IMR-90 (cell line): ENCODE data around the gene PCCA. TPM values are rescaled to one million over a fixed set of nuclear protein-coding genes. Genes with fewer than 3 reads are reported as not detected.

ENCODE experiments used
- ATAC-seq: fragments of 200-7000 bp; cut with Tn5 transposase; 2 replicates; pipeline ENCODE4 v1.9.1; 2020; ENCODE audit warnings: low read depth, mild to moderate bottlenecking, moderate library complexity
- BruUV-seq: library from RNA; stranded (reverse); fragments of 400-500 nt; replicated peaks from 2 replicates; lab custom pipeline; 2021; lab: Mats Ljungman, UMichigan
- CTCF ChIA-PET: fragments of 300-600 bp; formaldehyde crosslinking; extraction: SDS; loops from one replicate; lab custom pipeline; 2021; ENCODE audit warnings: antibody characterized with exemption; lab: Yijun Ruan, JAX
- POLR2A ChIA-PET: fragments of 300-600 bp; sonication (Branson Sonifier 250); formaldehyde crosslinking; loops from one replicate; lab custom pipeline; 2022; ENCODE audit warnings: antibody characterized with exemption; ENCODE audit not compliant: unreplicated experiment; lab: Charles Lee
- DNase-seq: peaks from one replicate; pipeline ENCODE4 v3.0.0; 2013
- H2AFZ ChIP-seq: replicated peaks from 2 replicates; pipeline ENCODE3; 2013; ENCODE audit warnings: low read length, mild to moderate bottlenecking; ENCODE audit not compliant: poor library complexity
- H2AK5ac ChIP-seq: 2 replicates; pipeline ENCODE4 v1.6.1; 2013; ENCODE audit warnings: low read depth, low read length, inconsistent platforms
- H2AK9ac ChIP-seq: replicated peaks from 2 replicates; pipeline ENCODE3; 2013; ENCODE audit warnings: mild to moderate bottlenecking, low read depth, low read length, moderate library complexity; ENCODE audit not compliant: poor library complexity
- H2BK120ac ChIP-seq: 2 replicates; pipeline ENCODE4 v1.6.1; 2013; ENCODE audit warnings: low read depth, low read length, inconsistent platforms
- H2BK15ac ChIP-seq: 3 replicates; pipeline ENCODE4 v1.6.1; 2013; ENCODE audit warnings: low read depth, low read length, inconsistent platforms
- H2BK20ac ChIP-seq: 2 replicates; pipeline ENCODE4 v1.6.1; 2013; ENCODE audit warnings: low read depth, mild to moderate bottlenecking, inconsistent platforms, low read length, moderate library complexity
- H2BK5ac ChIP-seq: 2 replicates; pipeline ENCODE4 v1.6.1; 2013; ENCODE audit warnings: mild to moderate bottlenecking, low read depth, low read length, inconsistent platforms; ENCODE audit not compliant: poor library complexity, severe bottlenecking
- H3K14ac ChIP-seq: replicated peaks from 2 replicates; pipeline ENCODE4 v1.6.1; 2013; ENCODE audit warnings: low read depth, low read length, inconsistent platforms
- H3K18ac ChIP-seq: 2 replicates; pipeline ENCODE4 v1.6.1; 2013; ENCODE audit warnings: low read depth, low read length, control low read depth
- H3K23ac ChIP-seq: 2 replicates; pipeline ENCODE4 v1.6.1; 2013; ENCODE audit warnings: low read depth, low read length, inconsistent platforms
- H3K27ac ChIP-seq: 2 replicates; pipeline ENCODE4 v1.5.1; 2013; ENCODE audit warnings: mild to moderate bottlenecking, control low read depth, low read length; ENCODE audit not compliant: insufficient read depth
- H3K27me3 ChIP-seq: 2 replicates; pipeline ENCODE4 v1.6.1; 2013; ENCODE audit warnings: low read length; ENCODE audit not compliant: control insufficient read depth, insufficient read depth
- H3K36me3 ChIP-seq: 2 replicates; pipeline ENCODE4 v1.6.1; 2013; ENCODE audit warnings: low read length, mixed read lengths; ENCODE audit not compliant: control insufficient read depth, insufficient read depth
- H3K4ac ChIP-seq: 2 replicates; pipeline ENCODE4 v1.6.1; 2013; ENCODE audit warnings: low read depth, low read length, inconsistent platforms
- H3K4me1 ChIP-seq: 2 replicates; pipeline ENCODE4 v1.6.1; 2013; ENCODE audit warnings: low read length, mixed read lengths; ENCODE audit not compliant: control insufficient read depth, insufficient read depth
- H3K4me2 ChIP-seq: 2 replicates; pipeline ENCODE4 v1.6.1; 2013; ENCODE audit warnings: low read depth, mild to moderate bottlenecking, control low read depth, low read length, moderate library complexity
- H3K4me3 ChIP-seq: 2 replicates; pipeline ENCODE4 v1.5.1; 2013; ENCODE audit warnings: low read depth, mild to moderate bottlenecking, control low read depth, low read length, moderate library complexity; ENCODE audit not compliant: insufficient read depth
- H3K56ac ChIP-seq: 2 replicates; pipeline ENCODE4 v1.6.1; 2013; ENCODE audit warnings: low read length, inconsistent platforms; ENCODE audit not compliant: insufficient read depth; ENCODE audit errors: extremely low read depth
- H3K79me1 ChIP-seq, 2 experiments: 2 replicates each; pipeline ENCODE4 v1.6.1; 2013; ENCODE audit warnings: low read length in 2 of 2, inconsistent platforms in 1 of 2, low read depth in 1 of 2
- H3K9ac ChIP-seq: 2 replicates; pipeline ENCODE4 v1.6.1; 2013; ENCODE audit warnings: low read depth, low read length, control low read depth
- H3K9me1 ChIP-seq: 2 replicates; pipeline ENCODE4 v1.6.1; 2013; ENCODE audit warnings: low read length, inconsistent platforms; ENCODE audit not compliant: insufficient read depth
- H3K9me3 ChIP-seq: 2 replicates; pipeline ENCODE4 v1.6.1; 2013; ENCODE audit warnings: low read length; ENCODE audit not compliant: control insufficient read depth, insufficient read depth
- H4K20me1 ChIP-seq: 2 replicates; pipeline ENCODE4 v1.6.1; 2013; ENCODE audit warnings: low read length, inconsistent platforms; ENCODE audit not compliant: insufficient read depth
- H4K5ac ChIP-seq: 2 replicates; pipeline ENCODE4 v1.6.1; 2013; ENCODE audit warnings: mild to moderate bottlenecking, low read depth, low read length, control low read depth
- H4K8ac ChIP-seq, 2 experiments: 2 replicates each; pipeline ENCODE4 v1.6.1; 2013; ENCODE audit warnings: low read depth in 2 of 2, low read length in 2 of 2, control low read depth in 1 of 2, inconsistent platforms in 1 of 2
- H4K91ac ChIP-seq: 2 replicates; pipeline ENCODE4 v1.6.1; 2013; ENCODE audit warnings: low read depth, low read length, inconsistent platforms; ENCODE audit not compliant: insufficient read depth
- MAZ ChIP-seq: IDR thresholded peaks from 2 replicates; pipeline ENCODE4 v1.6.1; 2012; ENCODE audit warnings: low read depth, mild to moderate bottlenecking, low read length, improper control_type of control experiment, moderate library complexity, borderline replicate concordance
- WGBS, 2 experiments: methylation state at CpG; one replicate each; pipeline versions ENCODE4 v1.1.5 to v1.1.7; 2013; ENCODE audit warnings: missing lambda C conversion rate in 2 of 2; ENCODE audit not compliant: insufficient read length in 1 of 2; ENCODE audit errors: extremely low coverage in 2 of 2; 5-methylcytosine and 5-hydroxymethylcytosine counted together
- dilution Hi-C: fragments of 300-500 bp; cut with HindIII; formaldehyde crosslinking; loops from one replicate; pipeline ENCODE4 v1.14.3; 2018; ENCODE audit warnings: low sequenced_read_pairs; ENCODE audit not compliant: unreplicated experiment
- in situ Hi-C: fragments of 300-500 bp; cut with MboI; formaldehyde crosslinking; loops from 3 replicates; pipeline ENCODE4 v1.14.3; 2019; ENCODE audit warnings: low sequenced_read_pairs, inconsistent platforms, mixed read lengths
- intact Hi-C: fragments of 100-400 bp; cut with micrococcal nuclease; formaldehyde crosslinking; loops from 2 replicates; pipeline ENCODE4 v1.10.0; 2022
- polyA plus RNA-seq, 3 experiments: library from polyadenylated mRNA; depleted of rRNA; stranded (reverse); fragments of >200 nt; gene quantifications; 2 replicates each; pipeline ENCODE4 v1.2.3, GENCODE V29; 2012; ENCODE audit warnings: low replicate concordance in 1 of 3
- total RNA-seq: library from RNA; depleted of rRNA; stranded (reverse); fragments of >200 nt; gene quantifications from 2 replicates; pipeline ENCODE4 v1.2.3, GENCODE V29; 2012

PCCA gene
- total and polyA plus RNA-seq, 2 of the 4 experiments (the other 2 are of a cell fraction), result 7.6 to 24.0 TPM

DNA sequence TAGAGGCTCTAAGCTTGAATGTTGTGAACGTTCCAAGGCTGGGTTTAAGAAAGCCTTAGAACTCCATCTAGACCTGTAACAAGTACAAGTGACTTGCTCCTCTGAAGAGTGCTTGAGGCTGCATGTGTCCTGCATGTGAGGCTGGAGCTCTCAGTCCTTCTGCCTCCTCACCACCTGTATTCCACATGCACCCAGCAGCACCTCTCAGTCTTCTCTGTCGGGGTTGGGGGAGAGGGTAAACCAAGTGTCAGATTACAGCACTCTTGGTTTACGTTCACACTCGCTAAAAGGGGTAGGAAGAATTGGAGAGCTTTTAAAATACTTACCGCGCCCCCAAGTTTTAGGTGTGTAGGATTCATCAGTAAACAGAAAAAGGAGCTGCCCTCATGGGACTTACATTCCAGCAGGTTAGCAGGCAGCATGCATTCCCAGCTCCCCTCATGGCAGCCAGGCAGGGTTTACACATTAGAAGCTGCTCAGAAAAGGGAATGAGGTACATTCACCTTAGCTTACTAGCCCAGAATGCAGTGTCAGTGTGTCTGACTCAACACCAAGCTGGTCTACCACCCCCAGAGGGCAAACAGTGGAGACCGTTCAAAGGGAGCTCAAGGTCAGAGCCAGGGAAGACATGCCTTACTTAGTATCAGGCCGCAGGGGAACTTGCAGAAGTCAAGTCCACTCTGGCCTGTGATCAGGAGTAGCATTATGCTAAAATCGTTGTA lies 248.1 kb downstream of the PCCA start:
- Histone ChIP-seq H3K36me3 (peaks cover 4% of the 10 kb centered on the region; the same call in 1 of the 2 replicates), H3K9me1 (no peaks in the 10 kb centered on the region; the same call in 1 of the 2 replicates), H3K27ac (no peak overlapping the region), H2BK5ac (no peak overlapping the region), H3K4me2 (no peak overlapping the region), H2AFZ (no peak overlapping the region), H3K14ac (no peak overlapping the region), H4K8ac (no peak overlapping the region), H3K27me3 (no peaks in the 10 kb centered on the region), H2BK20ac (no peak overlapping the region), H3K79me1 (no peaks in the 10 kb centered on the region), H3K4ac (no peak overlapping the region), H3K9ac (no peak overlapping the region), H2BK120ac (no peak overlapping the region), H4K5ac (no peak overlapping the region), H2AK9ac (no peak overlapping the region), H3K18ac (no peak overlapping the region), H2BK15ac (no peak overlapping the region), H2AK5ac (no peak overlapping the region), H4K91ac (no peak overlapping the region), H3K4me1 (no peaks in the 10 kb centered on the region), H3K9me3 (no peaks in the 10 kb centered on the region), H3K56ac (no peak overlapping the region), H3K4me3 (no peak overlapping the region), H3K23ac (no peak overlapping the region), H4K20me1 (no peaks in the 10 kb centered on the region)
- no TSS peak for BruUV-seq
- DNase-seq (no peak), ATAC-seq (no peak)
- ChIA-PET CTCF (no interaction called here), POLR2A (no interaction called here)
- TF ChIP-seq MAZ, result no peak
- dilution Hi-C loops (no loop called here), in situ Hi-C loops (no loop called here), intact Hi-C loops (no loop called here)
- WGBS, 2 experiments, result 100% methylated on average over 1 of the region's 9 CpGs; no CpG with 5 or more reads in 1 of the 2 experiments
